K562 (cell line): ENCODE results near the gene PKHD1. TPM values are rescaled to one million over a fixed set of nuclear protein-coding genes. Genes with fewer than 3 reads are reported as not detected.

ENCODE experiments used
- ATAC-seq: fragments of 200-7000 bp; cut with Tn5 transposase; 3 replicates; pipeline ENCODE4 v1.9.1; 2020; ENCODE audit warnings: moderate library complexity
- BruUV-seq: library from RNA; stranded (reverse); fragments of 400-500 nt; replicated peaks from 2 replicates; lab custom pipeline; 2021; lab: Mats Ljungman, UMichigan
- CTCF ChIA-PET: fragments of 300-600 bp; formaldehyde crosslinking; extraction: SDS; loops from one replicate; lab custom pipeline; 2021; ENCODE audit warnings: low intra/inter-chr PET ratio; lab: Yijun Ruan, JAX
- POLR2A ChIA-PET: fragments of 300-600, 350-650 bp; sonication (Branson Sonifier 250); formaldehyde crosslinking; extraction: SDS; loops from one replicate; lab custom pipeline; 2021; ENCODE audit warnings: antibody characterized with exemption, inconsistent platforms; lab: Yijun Ruan, JAX
- DNase-seq, 4 experiments: peaks; one replicate each; pipeline versions ENCODE4 v3.0.0 to v3.0.0-alpha.2; 2011 to 2018; ENCODE audit warnings: low spot score in 3 of 4, mixed read lengths in 3 of 4; ENCODE audit errors: extremely low read depth in 1 of 4
- FAIRE-seq: peaks from 2 replicates; lab custom pipeline; 2011; peaks lifted over from hg19 to GRCh38; lab: Jason Lieb, UNC
- H2AFZ ChIP-seq: 2 replicates; pipeline ENCODE4 v1.6.0; 2011; ENCODE audit warnings: low read depth, low read length, control low read depth, inconsistent platforms
- H3K27ac ChIP-seq: fragments of 200-600 bp; 3 replicates; pipeline ENCODE4 v1.8.0; 2011; ENCODE audit warnings: low read depth, mild to moderate bottlenecking, control low read depth, inconsistent platforms, low read length, moderate library complexity, mixed read lengths; ENCODE audit errors: extremely low read depth
- H3K27me3 ChIP-seq, 2 experiments: fragments of 300-600 bp in 1 of 2; 2 replicates in 1 of 2; 3 replicates in 1 of 2; pipeline versions ENCODE4 v1.6.0 to v1.8.0; 2011; ENCODE audit warnings: inconsistent platforms in 2 of 2, low read length in 2 of 2, mild to moderate bottlenecking in 1 of 2, mixed read lengths in 1 of 2, moderate library complexity in 1 of 2; ENCODE audit not compliant: control insufficient read depth in 2 of 2, insufficient read depth in 2 of 2
- H3K36me3 ChIP-seq: fragments of 300-600 bp; 3 replicates; pipeline ENCODE4 v1.8.0; 2011; ENCODE audit warnings: mild to moderate bottlenecking, low read length, inconsistent platforms; ENCODE audit not compliant: control insufficient read depth, insufficient read depth
- H3K4me1 ChIP-seq, 2 experiments: fragments of 200-600 bp in 1 of 2; replicated peaks in 1 of 2; 2 replicates in 1 of 2; 3 replicates in 1 of 2; pipeline versions ENCODE4 v1.5.1 to v1.8.0; 2011; ENCODE audit warnings: inconsistent platforms in 2 of 2, low read length in 2 of 2, mild to moderate bottlenecking in 1 of 2, mixed read lengths in 1 of 2, moderate library complexity in 1 of 2; ENCODE audit not compliant: control insufficient read depth in 2 of 2, insufficient read depth in 2 of 2
- H3K4me2 ChIP-seq: 2 replicates; pipeline ENCODE4 v1.6.1; 2011; ENCODE audit warnings: low read length, control low read depth, inconsistent platforms, mixed read lengths; ENCODE audit not compliant: insufficient read depth
- H3K4me3 ChIP-seq: fragments of 200-600 bp; sonication (generic), shearing (Covaris generic); 2 replicates; pipeline ENCODE4 v1.5.1; 2016; ENCODE audit warnings: control low read depth, inconsistent platforms
- H3K79me2 ChIP-seq: fragments of 200-600 bp; 3 replicates; pipeline ENCODE4 v1.8.0; 2011; ENCODE audit warnings: low read length, inconsistent platforms; ENCODE audit not compliant: control insufficient read depth, insufficient read depth
- H3K9ac ChIP-seq, 2 experiments: 2 replicates each; pipeline versions ENCODE4 v1.6.0 to v1.6.1; 2011; ENCODE audit warnings: low read depth in 2 of 2, low read length in 2 of 2, control low read depth in 1 of 2, inconsistent platforms in 1 of 2, mild to moderate bottlenecking in 1 of 2, mixed read lengths in 1 of 2; ENCODE audit not compliant: insufficient read depth in 1 of 2
- H3K9me1 ChIP-seq: one replicate; pipeline ENCODE4 v1.6.0; 2011; ENCODE audit warnings: inconsistent platforms, mild to moderate bottlenecking, low read length, moderate library complexity; ENCODE audit not compliant: control insufficient read depth, insufficient read depth
- H3K9me3 ChIP-seq: replicated peaks from 2 replicates; pipeline ENCODE4 v1.5.1; 2011; ENCODE audit warnings: low read depth, low read length, inconsistent platforms; ENCODE audit not compliant: control insufficient read depth, insufficient read depth
- H4K20me1 ChIP-seq: replicated peaks from 2 replicates; pipeline ENCODE4 v1.6.1; 2011; ENCODE audit warnings: low read length, inconsistent platforms, mixed read lengths; ENCODE audit not compliant: control insufficient read depth, insufficient read depth
- FOXA1 ChIP-seq: fragments of 450-650 bp; IDR thresholded peaks from 2 replicates; pipeline ENCODE4 v1.6.1; 2016; ENCODE audit warnings: mild to moderate bottlenecking, borderline replicate concordance
- KLF16 ChIP-seq: IDR thresholded peaks from 2 replicates; pipeline ENCODE4 v1.6.1; 2016; ENCODE audit warnings: antibody characterized with exemption
- MAZ ChIP-seq, 2 experiments: fragments of 450-650 bp in 1 of 2; sonication (generic) in 1 of 2; formaldehyde crosslinking; IDR thresholded peaks in 1 of 2; conservative IDR thresholded peaks in 1 of 2; 2 replicates each; pipeline versions ENCODE4 v1.4.0 to v1.5.0; 2020; ENCODE audit warnings: mild to moderate bottlenecking in 1 of 2, missing genetic modification reagents in 1 of 2
- RAD21 ChIP-seq, 2 experiments: fragments of 250-450 bp in 1 of 2; fragments of 450-650 bp in 1 of 2; sonication (Bioruptor Pico) in 1 of 2; formaldehyde crosslinking in 1 of 2; IDR thresholded peaks in 1 of 2; conservative IDR thresholded peaks in 1 of 2; 2 replicates each; pipeline versions ENCODE4 v1.4.0 to v1.8.0; 2020 to 2022; ENCODE audit warnings: mild to moderate bottlenecking in 2 of 2, moderate library complexity in 1 of 2
- U2AF2 ChIP-seq: fragments of 200-400 bp; formaldehyde crosslinking; optimal IDR thresholded peaks from 2 replicates; pipeline ENCODE3; 2017; ENCODE audit warnings: low read depth, mild to moderate bottlenecking, low read length
- WGBS: fragments of 100-300 bp; shearing (Covaris generic); methylation state at CpG from one replicate; pipeline ENCODE4 v1.1.6; 2016; ENCODE audit warnings: low coverage, mixed read lengths; ENCODE audit not compliant: insufficient coverage; ENCODE audit errors: missing lambda C conversion rate; 5-methylcytosine and 5-hydroxymethylcytosine counted together
- in situ Hi-C: fragments of 300-500 bp; cut with MboI; formaldehyde crosslinking; loops from 4 replicates; pipeline ENCODE4 v1.15.0; 2018; ENCODE audit warnings: inconsistent platforms, mixed read lengths
- intact Hi-C: fragments of 100-400 bp; cut with micrococcal nuclease; formaldehyde crosslinking; loops from 2 replicates; pipeline ENCODE4 v1.14.2; 2022
- polyA plus RNA-seq, 8 experiments: library from polyadenylated mRNA; depleted of rRNA in 4 of 8; stranded (reverse) in 5 of 8; unstranded in 3 of 8; fragments of >200 nt; fragmentation: Nextera tagmentation in 2 of 8; fragmentation: Illumina TruSeq in 1 of 8; extraction: Ambion mirVana in 2 of 8; extraction: Trizol in 1 of 8; gene quantifications; 2 replicates each; pipeline versions ENCODE4 v1.2.1 to v1.2.3, GENCODE V29; 2011 to 2014; ENCODE audit warnings: inconsistent platforms in 1 of 8, missing spikeins in 1 of 8
- total RNA-seq, 7 experiments: library from RNA; depleted of rRNA in 6 of 7; stranded (reverse); fragments of >200 nt in 6 of 7; fragmentation: Illumina TruSeq in 2 of 7; extraction: Trizol in 2 of 7; gene quantifications; 2 replicates each; pipeline versions ENCODE4 v1.2.1 to v1.2.3, GENCODE V29; 2011 to 2021; ENCODE audit warnings: low replicate concordance in 1 of 7
- TF ChIP-seq, protein P1 (sequence below): sonication (generic); formaldehyde crosslinking; IDR thresholded peaks from 2 replicates; pipeline ENCODE4 v1.8.0; 2023; ENCODE audit warnings: missing genetic modification reagents, mild to moderate bottlenecking, borderline replicate concordance
- TF ChIP-seq, protein P2 (sequence below), 3 experiments: IDR thresholded peaks in 2 of 3; conservative IDR thresholded peaks in 1 of 3; 2 replicates each; pipeline ENCODE4 v1.5.1; 2011 to 2012; ENCODE audit warnings: low read length in 3 of 3, mild to moderate bottlenecking in 3 of 3, control low read depth in 2 of 3, improper control_type of control experiment in 1 of 3, inconsistent platforms in 1 of 3, low read depth in 1 of 3, mixed read lengths in 1 of 3, moderate library complexity in 1 of 3; ENCODE audit not compliant: insufficient read depth in 2 of 3
- TF ChIP-seq, protein P3 (sequence below): fragments of 450-650 bp; formaldehyde crosslinking; IDR thresholded peaks from 2 replicates; pipeline ENCODE4 v1.4.0; 2020; ENCODE audit warnings: mild to moderate bottlenecking, moderate library complexity

PKHD1 gene
- total and polyA plus RNA-seq, 9 of the 15 experiments (the other 6 are each of a cell fraction or from before 2014, with no cell fraction given): 0.01 to 0.04 (median 0.01) TPM; not detected in 6

DNA sequence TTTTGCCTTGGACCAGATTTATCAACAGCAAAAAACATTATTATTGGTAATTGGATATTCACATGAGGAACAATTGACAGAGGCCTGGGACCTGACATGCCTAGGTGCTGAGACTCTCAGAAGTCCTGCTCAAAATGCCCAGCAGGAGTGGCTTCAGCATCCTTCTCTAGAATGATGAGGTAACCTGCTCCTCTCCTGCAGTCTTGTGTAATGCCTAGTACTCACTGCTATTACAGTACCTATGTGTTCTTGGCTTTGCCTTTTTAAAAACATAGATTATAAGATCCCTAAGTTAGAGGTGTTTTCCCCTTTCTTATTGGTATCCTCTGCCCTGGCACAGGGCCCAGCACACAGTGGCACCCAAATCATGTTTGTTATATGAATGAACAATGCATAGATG lies 230.9 kb downstream of the PKHD1 start (continued):
- TF ChIP-seq, protein P1, sequence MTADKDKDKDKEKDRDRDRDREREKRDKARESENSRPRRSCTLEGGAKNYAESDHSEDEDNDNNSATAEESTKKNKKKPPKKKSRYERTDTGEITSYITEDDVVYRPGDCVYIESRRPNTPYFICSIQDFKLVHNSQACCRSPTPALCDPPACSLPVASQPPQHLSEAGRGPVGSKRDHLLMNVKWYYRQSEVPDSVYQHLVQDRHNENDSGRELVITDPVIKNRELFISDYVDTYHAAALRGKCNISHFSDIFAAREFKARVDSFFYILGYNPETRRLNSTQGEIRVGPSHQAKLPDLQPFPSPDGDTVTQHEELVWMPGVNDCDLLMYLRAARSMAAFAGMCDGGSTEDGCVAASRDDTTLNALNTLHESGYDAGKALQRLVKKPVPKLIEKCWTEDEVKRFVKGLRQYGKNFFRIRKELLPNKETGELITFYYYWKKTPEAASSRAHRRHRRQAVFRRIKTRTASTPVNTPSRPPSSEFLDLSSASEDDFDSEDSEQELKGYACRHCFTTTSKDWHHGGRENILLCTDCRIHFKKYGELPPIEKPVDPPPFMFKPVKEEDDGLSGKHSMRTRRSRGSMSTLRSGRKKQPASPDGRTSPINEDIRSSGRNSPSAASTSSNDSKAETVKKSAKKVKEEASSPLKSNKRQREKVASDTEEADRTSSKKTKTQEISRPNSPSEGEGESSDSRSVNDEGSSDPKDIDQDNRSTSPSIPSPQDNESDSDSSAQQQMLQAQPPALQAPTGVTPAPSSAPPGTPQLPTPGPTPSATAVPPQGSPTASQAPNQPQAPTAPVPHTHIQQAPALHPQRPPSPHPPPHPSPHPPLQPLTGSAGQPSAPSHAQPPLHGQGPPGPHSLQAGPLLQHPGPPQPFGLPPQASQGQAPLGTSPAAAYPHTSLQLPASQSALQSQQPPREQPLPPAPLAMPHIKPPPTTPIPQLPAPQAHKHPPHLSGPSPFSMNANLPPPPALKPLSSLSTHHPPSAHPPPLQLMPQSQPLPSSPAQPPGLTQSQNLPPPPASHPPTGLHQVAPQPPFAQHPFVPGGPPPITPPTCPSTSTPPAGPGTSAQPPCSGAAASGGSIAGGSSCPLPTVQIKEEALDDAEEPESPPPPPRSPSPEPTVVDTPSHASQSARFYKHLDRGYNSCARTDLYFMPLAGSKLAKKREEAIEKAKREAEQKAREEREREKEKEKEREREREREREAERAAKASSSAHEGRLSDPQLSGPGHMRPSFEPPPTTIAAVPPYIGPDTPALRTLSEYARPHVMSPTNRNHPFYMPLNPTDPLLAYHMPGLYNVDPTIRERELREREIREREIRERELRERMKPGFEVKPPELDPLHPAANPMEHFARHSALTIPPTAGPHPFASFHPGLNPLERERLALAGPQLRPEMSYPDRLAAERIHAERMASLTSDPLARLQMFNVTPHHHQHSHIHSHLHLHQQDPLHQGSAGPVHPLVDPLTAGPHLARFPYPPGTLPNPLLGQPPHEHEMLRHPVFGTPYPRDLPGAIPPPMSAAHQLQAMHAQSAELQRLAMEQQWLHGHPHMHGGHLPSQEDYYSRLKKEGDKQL (CRISPR knock-in tag): no peak
- TF ChIP-seq FOXA1: no peak

DNA sequence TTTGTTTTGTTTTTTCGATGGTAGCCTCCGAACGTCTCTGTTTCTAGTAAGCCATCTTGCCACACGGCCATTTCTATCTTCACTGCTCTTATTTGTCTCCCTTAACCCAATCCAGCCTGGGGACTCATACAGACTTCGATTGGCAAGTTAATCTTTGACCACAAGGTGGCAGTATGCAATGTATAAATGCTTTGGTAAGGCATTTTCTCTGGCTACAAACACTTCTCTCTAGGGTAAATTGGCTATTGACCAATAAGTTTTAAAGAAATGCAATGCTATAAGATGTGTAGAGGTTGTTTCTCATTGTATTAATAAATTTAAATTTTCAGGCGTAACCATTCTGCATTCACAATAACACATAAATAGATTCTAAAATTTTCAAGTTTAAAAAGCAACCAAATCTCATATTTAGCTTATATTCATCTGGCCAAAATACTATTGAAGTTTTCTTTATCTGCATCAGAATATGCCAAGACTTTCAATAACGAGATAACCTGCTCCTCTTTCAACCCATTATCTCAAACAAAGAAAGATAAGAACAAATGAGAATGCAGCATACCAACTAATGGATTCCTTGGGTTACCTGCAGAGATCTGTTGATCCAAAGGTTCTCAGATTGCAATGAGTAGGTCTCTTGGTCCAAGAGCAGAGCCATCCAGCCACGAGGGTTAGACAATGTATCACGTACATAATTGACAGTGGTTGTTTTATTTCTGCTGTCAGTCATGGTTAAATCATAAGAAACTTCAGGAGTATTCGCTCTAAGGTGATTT lies 231.9 kb downstream of the PKHD1 start:
- no peak overlapping the region for H3K4me3 ChIP-seq
- H3K9me1 ChIP-seq: no peaks in the 10 kb centered on the region
- under 1% methylated on average over 10 of the region's 10 CpGs for WGBS
- DNase-seq (peak; percentile 47 to 74 (median 61)), FAIRE-seq (peak; percentile 95), ATAC-seq (peak; percentile 96)
- H3K9me3 ChIP-seq: no peaks in the 10 kb centered on the region
- intact Hi-C loops (loop anchor here (1.0 to 10.0 kb wide), 4 partner anchors 79 to 1041 kb away; partner anchors contain the start of gene TFAP2B), in situ Hi-C loops (no loop called here)
- H3K4me2 ChIP-seq: no peak overlapping the region; the same call in 1 of the 2 replicates
- H3K79me2 ChIP-seq: no peaks in the 10 kb centered on the region
- POLR2A ChIA-PET: no interaction called here
- no TSS peak for BruUV-seq
- H2AFZ ChIP-seq: 0 out of 2 replicates have a peak overlapping the region, but pooled peaks have one; percentile 4
- no peak overlapping the region for H3K27ac ChIP-seq
- H3K9ac ChIP-seq: no peak overlapping the region
- H4K20me1 ChIP-seq: no peaks in the 10 kb centered on the region
- no peaks in the 10 kb centered on the region for H3K36me3 ChIP-seq
- H3K4me1 ChIP-seq: no peaks in the 10 kb centered on the region
- no peaks in the 10 kb centered on the region for H3K27me3 ChIP-seq
- CTCF ChIA-PET: interaction anchor here (0.6 to 1.8 kb wide), 4 partner anchors 104 to 1040 kb away, joined by 3 to 13 read pairs (median 5); no protein-coding TSS in a partner anchor
- TF ChIP-seq KLF16 (0 out of 2 replicates have a peak, but pooled peaks have one; percentile 9), MAZ (CRISPR knock-in tag; conservative IDR thresholded peaks at IDR 0.05 in 1 of 2, IDR thresholded peaks at IDR 0.05 in 1 of 2) (0 out of 4 replicates have a peak, but pooled peaks of 1 of the 2 experiments have one; percentile 27), RAD21 (CRISPR knock-in tag; conservative IDR thresholded peaks at IDR 0.05 in 1 of 2, IDR thresholded peaks at IDR 0.05 in 1 of 2) (peak; percentile 72 to 74), U2AF2 (no peak)
- TF ChIP-seq, protein P2, sequence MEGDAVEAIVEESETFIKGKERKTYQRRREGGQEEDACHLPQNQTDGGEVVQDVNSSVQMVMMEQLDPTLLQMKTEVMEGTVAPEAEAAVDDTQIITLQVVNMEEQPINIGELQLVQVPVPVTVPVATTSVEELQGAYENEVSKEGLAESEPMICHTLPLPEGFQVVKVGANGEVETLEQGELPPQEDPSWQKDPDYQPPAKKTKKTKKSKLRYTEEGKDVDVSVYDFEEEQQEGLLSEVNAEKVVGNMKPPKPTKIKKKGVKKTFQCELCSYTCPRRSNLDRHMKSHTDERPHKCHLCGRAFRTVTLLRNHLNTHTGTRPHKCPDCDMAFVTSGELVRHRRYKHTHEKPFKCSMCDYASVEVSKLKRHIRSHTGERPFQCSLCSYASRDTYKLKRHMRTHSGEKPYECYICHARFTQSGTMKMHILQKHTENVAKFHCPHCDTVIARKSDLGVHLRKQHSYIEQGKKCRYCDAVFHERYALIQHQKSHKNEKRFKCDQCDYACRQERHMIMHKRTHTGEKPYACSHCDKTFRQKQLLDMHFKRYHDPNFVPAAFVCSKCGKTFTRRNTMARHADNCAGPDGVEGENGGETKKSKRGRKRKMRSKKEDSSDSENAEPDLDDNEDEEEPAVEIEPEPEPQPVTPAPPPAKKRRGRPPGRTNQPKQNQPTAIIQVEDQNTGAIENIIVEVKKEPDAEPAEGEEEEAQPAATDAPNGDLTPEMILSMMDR (IDR thresholded peaks at IDR 0.05 in 2 of 3, conservative IDR thresholded peaks at IDR 0.05 in 1 of 3; ENCODE audit: insufficient read depth in 2 of 3, low read depth in 1 of 3, low read length in 3 of 3): peak; percentile 66 to 76 (median 69)
- TF ChIP-seq, protein P3, sequence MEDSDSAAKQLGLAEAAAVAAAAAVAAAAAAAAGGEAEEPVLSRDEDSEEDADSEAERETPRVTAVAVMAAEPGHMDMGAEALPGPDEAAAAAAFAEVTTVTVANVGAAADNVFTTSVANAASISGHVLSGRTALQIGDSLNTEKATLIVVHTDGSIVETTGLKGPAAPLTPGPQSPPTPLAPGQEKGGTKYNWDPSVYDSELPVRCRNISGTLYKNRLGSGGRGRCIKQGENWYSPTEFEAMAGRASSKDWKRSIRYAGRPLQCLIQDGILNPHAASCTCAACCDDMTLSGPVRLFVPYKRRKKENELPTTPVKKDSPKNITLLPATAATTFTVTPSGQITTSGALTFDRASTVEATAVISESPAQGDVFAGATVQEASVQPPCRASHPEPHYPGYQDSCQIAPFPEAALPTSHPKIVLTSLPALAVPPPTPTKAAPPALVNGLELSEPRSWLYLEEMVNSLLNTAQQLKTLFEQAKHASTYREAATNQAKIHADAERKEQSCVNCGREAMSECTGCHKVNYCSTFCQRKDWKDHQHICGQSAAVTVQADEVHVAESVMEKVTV (CRISPR knock-in tag): 0 out of 2 replicates have a peak, but pooled peaks have one; percentile 18
